ENCODE data around the gene GALNT10.

DNA sequence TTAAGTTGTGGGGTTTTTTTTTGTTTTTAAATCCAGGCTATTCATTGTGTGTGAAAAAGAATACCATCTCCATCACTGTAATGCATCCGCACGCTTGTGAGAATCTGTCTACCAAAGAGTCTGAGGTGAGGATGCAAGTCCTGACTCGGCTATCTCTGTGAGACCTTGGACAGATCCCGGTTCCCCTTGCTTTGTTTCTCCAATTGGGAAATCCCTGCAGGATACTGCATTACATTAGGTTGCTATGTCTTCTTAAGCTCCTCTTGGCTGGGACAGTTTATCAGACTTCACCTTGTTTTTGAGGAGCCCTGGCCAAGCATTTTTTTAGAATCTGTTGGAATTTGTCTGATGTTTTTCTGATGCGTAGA, 46.8 kb downstream of the GALNT10 start:
- TF ChIP-seq POLR2A (IDR thresholded peaks at IDR 0.05), result no peak
- TF ChIP-seq, protein P1, sequence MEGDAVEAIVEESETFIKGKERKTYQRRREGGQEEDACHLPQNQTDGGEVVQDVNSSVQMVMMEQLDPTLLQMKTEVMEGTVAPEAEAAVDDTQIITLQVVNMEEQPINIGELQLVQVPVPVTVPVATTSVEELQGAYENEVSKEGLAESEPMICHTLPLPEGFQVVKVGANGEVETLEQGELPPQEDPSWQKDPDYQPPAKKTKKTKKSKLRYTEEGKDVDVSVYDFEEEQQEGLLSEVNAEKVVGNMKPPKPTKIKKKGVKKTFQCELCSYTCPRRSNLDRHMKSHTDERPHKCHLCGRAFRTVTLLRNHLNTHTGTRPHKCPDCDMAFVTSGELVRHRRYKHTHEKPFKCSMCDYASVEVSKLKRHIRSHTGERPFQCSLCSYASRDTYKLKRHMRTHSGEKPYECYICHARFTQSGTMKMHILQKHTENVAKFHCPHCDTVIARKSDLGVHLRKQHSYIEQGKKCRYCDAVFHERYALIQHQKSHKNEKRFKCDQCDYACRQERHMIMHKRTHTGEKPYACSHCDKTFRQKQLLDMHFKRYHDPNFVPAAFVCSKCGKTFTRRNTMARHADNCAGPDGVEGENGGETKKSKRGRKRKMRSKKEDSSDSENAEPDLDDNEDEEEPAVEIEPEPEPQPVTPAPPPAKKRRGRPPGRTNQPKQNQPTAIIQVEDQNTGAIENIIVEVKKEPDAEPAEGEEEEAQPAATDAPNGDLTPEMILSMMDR (IDR thresholded peaks at IDR 0.05), result no peak
